ENCODE results near the gene TUBA4A. TPM values are rescaled to one million over a fixed set of nuclear protein-coding genes. Genes with fewer than 3 reads are reported as not detected.
A peak's percentile ranks its signal among the peaks of the same experiment; 100 is the strongest.

The TUBA4A gene
- total RNA-seq, 1 experiment from 2014 or later = 14.9 TPM

DNA sequence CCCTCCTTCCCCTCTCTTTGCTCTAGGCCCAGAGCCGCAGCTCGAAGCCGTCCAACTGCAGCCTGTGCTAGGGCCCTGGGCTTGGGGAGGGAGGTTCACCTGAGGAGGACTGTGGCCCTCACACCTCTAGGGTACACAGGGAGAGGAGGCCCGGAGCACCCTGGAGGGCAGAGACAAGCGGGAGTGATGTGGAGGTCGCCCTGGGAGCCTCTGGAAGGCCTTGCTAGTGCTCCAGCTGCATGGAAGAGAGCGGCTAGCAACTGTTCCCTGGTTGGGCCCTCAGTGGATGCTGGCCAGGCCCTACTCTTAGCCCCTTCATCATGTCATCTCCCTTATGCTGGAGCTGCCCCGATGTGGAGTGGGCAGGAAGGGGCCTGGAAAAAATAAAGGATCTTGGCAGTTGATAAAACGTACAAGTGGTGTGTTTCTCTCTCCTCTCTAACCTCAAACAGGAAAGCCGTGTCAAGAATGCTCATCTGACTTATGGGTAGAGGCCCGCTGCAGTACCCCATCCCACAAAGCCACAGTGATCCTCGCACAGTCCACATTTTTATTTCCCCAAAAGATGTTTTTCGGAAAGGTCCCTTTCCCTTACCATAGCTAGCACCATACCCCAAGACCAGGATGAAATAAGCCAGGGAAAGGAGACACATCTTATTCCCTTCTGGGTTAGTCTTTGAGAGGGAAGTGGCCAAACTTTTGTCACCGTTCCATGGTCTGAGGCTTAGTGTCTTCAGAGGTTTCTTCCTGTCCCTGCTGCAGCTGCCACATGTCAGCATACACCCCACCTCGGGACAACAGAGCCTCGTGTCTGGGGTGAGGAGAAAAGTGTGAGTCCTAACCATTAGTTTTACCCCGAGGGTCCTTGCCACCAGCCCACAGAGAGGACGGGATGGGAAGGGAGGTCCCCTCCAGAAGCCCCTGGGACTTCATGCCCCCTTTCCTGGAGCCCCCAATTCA lies 44.2 kb downstream of the TUBA4A start:
- BruUV-seq (replicated peaks) = no TSS peak
- peaks cover 20% of the 10 kb centered on the region for H3K36me3 ChIP-seq (ENCODE audit: control insufficient read depth, insufficient read depth, low read length)
- Mint-ChIP-seq H3K27me3 (ENCODE audit: insufficient read depth, unreplicated experiment) (no peaks in the 10 kb centered on the region), H3K4me3 (ENCODE audit: unreplicated experiment) (no peak overlapping the region), H3K4me1 (ENCODE audit: low read depth, unreplicated experiment) (peaks cover 5% of the 10 kb centered on the region), H3K27ac (ENCODE audit: unreplicated experiment) (peak overlapping the region; percentile 59), H3K9me3 (ENCODE audit: unreplicated experiment) (no peaks in the 10 kb centered on the region), H3K36me3 (ENCODE audit: insufficient read depth, unreplicated experiment) (peaks cover 62% of the 10 kb centered on the region)
- no peak for DNase-seq
- peaks cover 8% of the 10 kb centered on the region for H3K4me1 ChIP-seq
- ChIA-PET CTCF (no interaction called here), POLR2A (no interaction called here)
- TF ChIP-seq CTCF (IDR thresholded peaks at IDR 0.05; ENCODE audit: insufficient read depth in 1 of 2, low read depth in 1 of 2, low read length in 1 of 2, severe bottlenecking in 1 of 2, unreplicated experiment in 1 of 2) = no peak
- H3K27me3 ChIP-seq (replicated peaks; ENCODE audit: control insufficient read depth, insufficient read depth, low read length) = no peaks in the 10 kb centered on the region
- H3K9me3 ChIP-seq = no peaks in the 10 kb centered on the region
- intact Hi-C loops (cut with micrococcal nuclease; ENCODE audit: unreplicated experiment) = no loop called here
- H3K4me3 ChIP-seq (ENCODE audit: low read depth, low read length) = no peak overlapping the region

- TF ChIP-seq CTCF (IDR thresholded peaks at IDR 0.05; ENCODE audit: insufficient read depth in 1 of 2, low read depth in 1 of 2, low read length in 1 of 2, severe bottlenecking in 1 of 2, unreplicated experiment in 1 of 2) = no peak
- H3K27ac Mint-ChIP-seq (ENCODE audit: unreplicated experiment) = peak overlapping the region; percentile 59
- Histone ChIP-seq H3K9me3 (no peaks in the 10 kb centered on the region), H3K4me3 (ENCODE audit: low read depth, low read length) (no peak overlapping the region), H3K36me3 (ENCODE audit: control insufficient read depth, insufficient read depth, low read length) (peaks cover 17% of the 10 kb centered on the region), H3K27me3 (replicated peaks; ENCODE audit: control insufficient read depth, insufficient read depth, low read length) (no peaks in the 10 kb centered on the region), H3K4me1 (peaks cover 8% of the 10 kb centered on the region)
- ChIA-PET POLR2A (interaction anchor here (0.6 to 3.1 kb wide), 3 partner anchors 9 to 420 kb away, joined by 3 to 29 read pairs (median 3); no protein-coding TSS in a partner anchor), CTCF (interaction anchor here (2.5 kb wide), 1 partner anchor 87 kb away, joined by 11 read pairs; no protein-coding TSS in a partner anchor)
- BruUV-seq (replicated peaks) = no TSS peak
- H3K36me3 Mint-ChIP-seq (ENCODE audit: insufficient read depth, unreplicated experiment) = peaks cover 60% of the 10 kb centered on the region
- no peaks in the 10 kb centered on the region for H3K9me3 Mint-ChIP-seq (ENCODE audit: unreplicated experiment)
- H3K4me3 Mint-ChIP-seq (ENCODE audit: unreplicated experiment) = peak overlapping the region; percentile 81
- H3K4me1 Mint-ChIP-seq (ENCODE audit: low read depth, unreplicated experiment) = peaks cover 5% of the 10 kb centered on the region
- DNase-seq = no peak
- intact Hi-C loops (cut with micrococcal nuclease; ENCODE audit: unreplicated experiment) = loop anchor here (1.0 kb wide), 2 partner anchors 10 to 48 kb away; partner anchors contain the start of genes ABCB6 and NHEJ1
- H3K27me3 Mint-ChIP-seq (ENCODE audit: insufficient read depth, unreplicated experiment) = no peaks in the 10 kb centered on the region
These were observed 45.6 kb downstream of the TUBA4A start for GRCh38 chr2:219207884-219208740.
